B cell (primary cell): Measurements from ENCODE around the gene FXYD3. TPM values are rescaled to one million over a fixed set of nuclear protein-coding genes. Genes with fewer than 3 reads are reported as not detected.
"Not testable (repeated sequence)": the region's sequence is repeated elsewhere in the genome, so short reads cannot be mapped to it uniquely, and the experiment has no call there.

Source experiments
- ATAC-seq: fragments of 200-7000 bp; cut with Tn5 transposase; one replicate; pipeline ENCODE4 v1.10.0; 2021; ENCODE audit warnings: low read depth, mild to moderate bottlenecking, moderate number of reproducible peaks, moderate library complexity
- CTCF ChIA-PET: fragments of 350-600 bp; sonication (Branson Sonifier 250); formaldehyde crosslinking; loops from one replicate; lab custom pipeline; 2021; ENCODE audit warnings: antibody characterized with exemption, inconsistent platforms; lab: Charles Lee
- POLR2A ChIA-PET: fragments of 350-600 bp; sonication (Branson Sonifier 250); formaldehyde crosslinking; loops from one replicate; lab custom pipeline; 2021; ENCODE audit warnings: antibody characterized with exemption; lab: Charles Lee
- DNase-seq: peaks from one replicate; pipeline ENCODE4 v3.0.0; 2013
- H2AFZ ChIP-seq: 2 replicates; pipeline ENCODE4 v1.6.1; 2012; ENCODE audit warnings: mild to moderate bottlenecking, low read depth, low read length; ENCODE audit not compliant: insufficient read depth, poor library complexity, severe bottlenecking
- H3K27ac ChIP-seq, 2 donors: 1 replicate in 1 of 2; 2 replicates in 1 of 2; pipeline ENCODE4 v1.5.1; 2012 to 2013; ENCODE audit warnings: low read length in 2 of 2, mild to moderate bottlenecking in 2 of 2, moderate library complexity in 1 of 2
- H3K27me3 ChIP-seq, 4 experiments: fragments of 200-600 bp in 1 of 4; sonication (generic) in 1 of 4; replicated peaks in 1 of 4; 1 replicate in 2 of 4; 2 replicates in 2 of 4; pipeline versions ENCODE4 v1.6.1 to v1.7.0; 2013 to 2016; ENCODE audit warnings: low read length in 3 of 4, mild to moderate bottlenecking in 2 of 4, mixed read lengths in 1 of 4, moderate library complexity in 1 of 4; ENCODE audit not compliant: insufficient read depth in 4 of 4, control insufficient read depth in 3 of 4; ENCODE audit errors: control extremely low read depth in 1 of 4
- H3K36me3 ChIP-seq, 2 experiments: replicated peaks in 1 of 2; 1 replicate in 1 of 2; 2 replicates in 1 of 2; pipeline versions ENCODE4 v1.6.1 to v1.7.1; 2013; ENCODE audit warnings: low read length in 1 of 2; ENCODE audit not compliant: insufficient read depth in 2 of 2, control insufficient read depth in 1 of 2; ENCODE audit errors: control extremely low read depth in 1 of 2, extremely low read depth in 1 of 2
- H3K4me1 ChIP-seq, 2 donors: fragments of 200-600 bp in 1 of 2; sonication (generic) in 1 of 2; 1 replicate in 1 of 2; 2 replicates in 1 of 2; pipeline versions ENCODE4 v1.5.1 to v1.6.1; 2013 to 2017; ENCODE audit warnings: low read length in 2 of 2; ENCODE audit not compliant: control insufficient read depth in 2 of 2, insufficient read depth in 2 of 2
- H3K4me2 ChIP-seq: replicated peaks from 2 replicates; pipeline ENCODE3; 2012; ENCODE audit warnings: mild to moderate bottlenecking, low read depth, low read length; ENCODE audit not compliant: poor library complexity, severe bottlenecking
- H3K4me3 ChIP-seq, 5 experiments: fragments of 200-600 bp in 1 of 5; sonication (generic) in 1 of 5; 1 replicate in 3 of 5; 2 replicates in 2 of 5; pipeline versions ENCODE4 v1.5.1 to v1.7.0; 2011 to 2016; ENCODE audit warnings: low read length in 4 of 5, mild to moderate bottlenecking in 4 of 5, low read depth in 2 of 5, control low read depth in 1 of 5, moderate library complexity in 1 of 5; ENCODE audit not compliant: insufficient read depth in 1 of 5; ENCODE audit errors: control extremely low read depth in 1 of 5, extremely low read depth in 1 of 5
- H3K79me2 ChIP-seq: fragments of 200-600 bp; sonication (generic); one replicate; pipeline ENCODE4 v1.6.0; 2016; ENCODE audit warnings: low read length; ENCODE audit not compliant: control insufficient read depth, insufficient read depth
- H3K9ac ChIP-seq: fragments of 200-600 bp; sonication (generic); 2 replicates; pipeline ENCODE4 v1.6.1; 2017; ENCODE audit warnings: mild to moderate bottlenecking, low read length, moderate library complexity
- H3K9me3 ChIP-seq, 3 donors: one replicate each; pipeline versions ENCODE4 v1.6.1 to v1.7.1; 2013; ENCODE audit warnings: low read length in 2 of 3; ENCODE audit not compliant: control insufficient read depth in 2 of 3, insufficient read depth in 1 of 3; ENCODE audit errors: control extremely low read depth in 1 of 3
- H4K20me1 ChIP-seq: 2 replicates; pipeline ENCODE4 v1.6.0; 2012; ENCODE audit warnings: mild to moderate bottlenecking, low read length; ENCODE audit not compliant: insufficient read depth, control insufficient read depth, poor library complexity, severe bottlenecking
- H3K27ac Mint-ChIP-seq: one replicate; pipeline ENCODE4 v1.8.0; 2021; ENCODE audit warnings: mixed read lengths
- H3K27me3 Mint-ChIP-seq: one replicate; pipeline ENCODE4 v1.8.0; 2021; ENCODE audit warnings: mixed read lengths
- H3K4me1 Mint-ChIP-seq: one replicate; pipeline ENCODE4 v1.8.0; 2021; ENCODE audit warnings: mixed read lengths
- H3K4me3 Mint-ChIP-seq: one replicate; pipeline ENCODE4 v1.8.0; 2021; ENCODE audit warnings: mixed read lengths
- H3K9me3 Mint-ChIP-seq: one replicate; pipeline ENCODE4 v1.8.0; 2022; ENCODE audit warnings: mixed read lengths; ENCODE audit not compliant: insufficient read depth
- EZH2 ChIP-seq: IDR thresholded peaks from 2 replicates; pipeline ENCODE4 v1.6.1; 2012; ENCODE audit warnings: borderline replicate concordance, low read depth, mild to moderate bottlenecking, moderate library complexity, low read length; ENCODE audit not compliant: insufficient read depth, poor library complexity, severe bottlenecking
- WGBS: methylation state at CpG from one replicate; pipeline ENCODE4 v1.1.5; 2013; ENCODE audit warnings: missing lambda C conversion rate; ENCODE audit not compliant: insufficient coverage; 5-methylcytosine and 5-hydroxymethylcytosine counted together
- intact Hi-C: fragments of 100-400 bp; cut with micrococcal nuclease; formaldehyde crosslinking; loops from one replicate; pipeline ENCODE4 v1.10.0; 2022
- polyA plus RNA-seq: library from polyadenylated mRNA; depleted of rRNA; stranded (reverse); fragments of >200 nt; gene quantifications from 2 replicates; pipeline ENCODE4 v1.2.3, GENCODE V29; 2012
- total RNA-seq, 2 donors: library from RNA; stranded (reverse); fragments of 120-200 nt in 1 of 2; gene quantifications; 1 replicate in 1 of 2; 2 replicates in 1 of 2; pipeline versions ENCODE4 v1.2.3 to v1.2.4, GENCODE V29; 2013 to 2022
- TF ChIP-seq, protein P1 (sequence below): fragments of 200-600 bp; IDR thresholded peaks from one replicate; pipeline ENCODE4 v1.8.0; 2022; ENCODE audit warnings: antibody characterized with exemption, mild to moderate bottlenecking

FXYD3 gene
- total and polyA plus RNA-seq, 2 donors (not counting 1 experiment from before 2014, with no cell fraction given): not detected

DNA sequence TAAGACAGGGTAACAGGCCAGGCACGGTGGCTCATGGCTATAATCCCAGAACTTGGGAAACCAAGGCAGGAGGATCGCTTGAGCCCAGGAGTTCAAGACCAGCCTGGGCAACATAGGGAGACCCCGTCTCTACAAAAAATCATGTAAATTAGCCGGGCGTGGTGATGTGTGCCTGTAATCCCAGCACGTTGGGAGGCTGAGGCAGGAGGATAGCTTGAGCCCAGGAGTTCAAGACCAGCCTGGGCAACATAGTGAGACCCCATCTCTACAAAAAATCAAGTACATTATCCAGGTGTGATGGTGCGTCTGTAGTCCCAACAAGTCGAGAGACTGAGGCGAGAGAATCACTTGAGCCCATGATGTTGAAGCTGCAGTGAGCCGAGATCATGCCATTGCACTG, 12.0 kb upstream of the FXYD3 start:
- H3K27me3 ChIP-seq, ATAC-seq, H3K4me1 ChIP-seq, H3K36me3 ChIP-seq, H4K20me1 ChIP-seq, H3K9ac ChIP-seq, H3K4me1 Mint-ChIP-seq, H3K9me3 Mint-ChIP-seq, H3K4me2 ChIP-seq, POLR2A ChIA-PET, H3K27me3 Mint-ChIP-seq, H2AFZ ChIP-seq, H3K79me2 ChIP-seq, intact Hi-C loops, H3K27ac Mint-ChIP-seq, H3K27ac ChIP-seq, H3K4me3 Mint-ChIP-seq, DNase-seq, H3K4me3 ChIP-seq: not testable (repeated sequence)
- WGBS: 83% methylated on average over 10 of the region's 10 CpGs
- H3K9me3 ChIP-seq: peaks cover 0 to 12% (median 0%) of the 10 kb centered on the region in 3 donors
- CTCF ChIA-PET: interaction anchor here (1.8 kb wide), 1 partner anchor 37 kb away, joined by 6 read pairs; no protein-coding TSS in a partner anchor

DNA sequence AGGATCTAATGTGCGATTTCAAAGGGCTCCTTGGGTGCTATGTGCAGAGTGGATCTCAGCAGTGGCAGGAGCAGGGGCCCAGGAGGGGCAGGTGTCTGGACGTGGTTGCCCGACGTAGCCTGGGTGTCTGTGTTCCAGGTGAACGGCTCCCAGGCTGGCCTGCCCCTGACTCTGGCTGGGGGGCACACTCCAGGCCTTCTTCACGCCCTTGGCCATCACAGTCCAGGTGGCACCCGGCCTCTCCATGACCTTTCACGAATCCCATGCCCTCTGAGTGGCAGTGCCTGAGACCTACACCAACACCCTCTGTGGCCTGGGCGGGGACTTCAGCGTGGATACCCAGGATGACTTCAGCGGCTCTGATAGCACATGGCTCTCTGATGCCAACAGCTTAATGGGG, 11.3 kb upstream of the FXYD3 start:
- DNase-seq: no peak
- H3K4me1 ChIP-seq: no peaks in the 10 kb centered on the region
- 92% methylated on average over 11 of the region's 11 CpGs for WGBS
- H3K36me3 ChIP-seq: no peaks in the 10 kb centered on the region
- H3K4me2 ChIP-seq: no peak overlapping the region
- intact Hi-C loops: no loop called here
- H3K4me1 Mint-ChIP-seq: no peaks in the 10 kb centered on the region
- no peaks in the 10 kb centered on the region for H3K79me2 ChIP-seq
- TF ChIP-seq EZH2: no peak
- TF ChIP-seq, protein P1, sequence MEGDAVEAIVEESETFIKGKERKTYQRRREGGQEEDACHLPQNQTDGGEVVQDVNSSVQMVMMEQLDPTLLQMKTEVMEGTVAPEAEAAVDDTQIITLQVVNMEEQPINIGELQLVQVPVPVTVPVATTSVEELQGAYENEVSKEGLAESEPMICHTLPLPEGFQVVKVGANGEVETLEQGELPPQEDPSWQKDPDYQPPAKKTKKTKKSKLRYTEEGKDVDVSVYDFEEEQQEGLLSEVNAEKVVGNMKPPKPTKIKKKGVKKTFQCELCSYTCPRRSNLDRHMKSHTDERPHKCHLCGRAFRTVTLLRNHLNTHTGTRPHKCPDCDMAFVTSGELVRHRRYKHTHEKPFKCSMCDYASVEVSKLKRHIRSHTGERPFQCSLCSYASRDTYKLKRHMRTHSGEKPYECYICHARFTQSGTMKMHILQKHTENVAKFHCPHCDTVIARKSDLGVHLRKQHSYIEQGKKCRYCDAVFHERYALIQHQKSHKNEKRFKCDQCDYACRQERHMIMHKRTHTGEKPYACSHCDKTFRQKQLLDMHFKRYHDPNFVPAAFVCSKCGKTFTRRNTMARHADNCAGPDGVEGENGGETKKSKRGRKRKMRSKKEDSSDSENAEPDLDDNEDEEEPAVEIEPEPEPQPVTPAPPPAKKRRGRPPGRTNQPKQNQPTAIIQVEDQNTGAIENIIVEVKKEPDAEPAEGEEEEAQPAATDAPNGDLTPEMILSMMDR: no peak
- no peak for ATAC-seq
- H3K9me3 ChIP-seq: peaks cover 0 to 12% (median 0%) of the 10 kb centered on the region in 3 donors
- ChIA-PET CTCF (interaction anchor here (1.8 kb wide), 1 partner anchor 38 kb away, joined by 6 read pairs; no protein-coding TSS in a partner anchor), POLR2A (no interaction called here)
- H3K27ac Mint-ChIP-seq: no peak overlapping the region
- H2AFZ ChIP-seq: no peak overlapping the region
- no peak overlapping the region for H3K4me3 ChIP-seq
- peaks cover 4% of the 10 kb centered on the region for H3K27me3 Mint-ChIP-seq
- H3K27me3 ChIP-seq: no peaks in the 10 kb centered on the region
- no peaks in the 10 kb centered on the region for H4K20me1 ChIP-seq
- H3K9ac ChIP-seq: no peak overlapping the region
- no peak overlapping the region for H3K4me3 Mint-ChIP-seq
- H3K9me3 Mint-ChIP-seq: no peaks in the 10 kb centered on the region
- H3K27ac ChIP-seq: no peak overlapping the region
